ENCODE data around the gene PHACTR1.

DNA sequence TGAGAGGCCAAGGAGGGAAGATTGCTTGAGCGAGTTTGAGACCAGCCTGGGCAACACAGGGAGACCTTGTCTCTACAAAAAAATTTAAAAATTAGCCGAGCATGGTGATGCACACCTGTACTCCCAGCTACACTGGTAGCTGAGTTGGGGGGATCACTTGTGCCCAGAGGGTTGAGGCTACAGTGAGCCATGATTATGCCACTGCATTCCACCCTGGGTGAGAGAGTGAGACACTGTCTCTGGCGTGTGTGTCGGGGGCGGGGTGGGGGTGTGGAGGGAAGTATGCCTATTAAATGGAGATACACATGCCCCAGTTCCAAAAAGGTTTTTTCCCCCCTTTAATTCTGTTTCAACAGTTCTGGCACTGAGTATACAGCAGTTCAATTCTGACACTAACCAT lies 388.6 kb downstream of the PHACTR1 start:
- no peak for TF ChIP-seq EZH2 (IDR thresholded peaks at IDR 0.05)
- TF ChIP-seq POLR2AphosphoS5 (IDR thresholded peaks at IDR 0.05; ENCODE audit: borderline replicate concordance, low read depth, low read length): no peak
- TF ChIP-seq FOXP2 (optimal IDR thresholded peaks at IDR 0.05; ENCODE audit: control extremely low read depth, extremely low read length, insufficient read depth): no peak

All from SK-N-MC (cell line).